PC-3 (cell line): ENCODE measurements around the gene LRP1B.

Experiments
- CTCF ChIP-seq: fragments of 300-600 bp; sonication (generic); conservative IDR thresholded peaks from 2 replicates; pipeline ENCODE4 v1.5.1; 2017; ENCODE audit warnings: antibody characterized with exemption, low read depth, mild to moderate bottlenecking, low read length
- EZH2 ChIP-seq: fragments of 300-600 bp; sonication (generic); IDR thresholded peaks from one replicate; pipeline ENCODE4 v1.6.1; 2017; ENCODE audit warnings: antibody characterized with exemption, mild to moderate bottlenecking, low read length; ENCODE audit not compliant: unreplicated experiment

GRCh38 chr2:141386168-141386567, 744.6 kb downstream of the LRP1B start:
- TF ChIP-seq CTCF (no peak), EZH2 (no peak)
